Nephron progenitor cell (in vitro differentiated cells): ENCODE measurements around the gene FAM89A.
A peak's percentile ranks its signal among the peaks of the same experiment; 100 is the strongest.

Experiments used
- DNase-seq: peaks from one replicate; pipeline ENCODE4 v3.0.0; 2021
- H3K27ac Mint-ChIP-seq: 2 replicates; pipeline ENCODE4 v1.8.0; 2021; ENCODE audit warnings: mild to moderate bottlenecking, moderate library complexity, mixed read lengths
- H3K27me3 Mint-ChIP-seq: 2 replicates; pipeline ENCODE4 v1.8.0; 2021; ENCODE audit warnings: mild to moderate bottlenecking, low read depth, mixed read lengths; ENCODE audit not compliant: poor library complexity
- H3K36me3 Mint-ChIP-seq: 2 replicates; pipeline ENCODE4 v1.8.0; 2021; ENCODE audit warnings: low read depth, mixed read lengths
- H3K4me1 Mint-ChIP-seq: 2 replicates; pipeline ENCODE4 v1.8.0; 2021; ENCODE audit warnings: mixed read lengths
- H3K4me3 Mint-ChIP-seq: 2 replicates; pipeline ENCODE4 v1.8.0; 2021; ENCODE audit warnings: mild to moderate bottlenecking, moderate library complexity, mixed read lengths
- H3K9me3 Mint-ChIP-seq: 2 replicates; pipeline ENCODE4 v1.8.0; 2021; ENCODE audit warnings: mild to moderate bottlenecking, moderate library complexity, mixed read lengths
- TF ChIP-seq, protein P1 (sequence below): fragments of 200-600 bp; sonication (generic); IDR thresholded peaks from 2 replicates; pipeline ENCODE4 v1.5.0; 2021; ENCODE audit warnings: antibody characterized with exemption

Gene FAM89A

DNA sequence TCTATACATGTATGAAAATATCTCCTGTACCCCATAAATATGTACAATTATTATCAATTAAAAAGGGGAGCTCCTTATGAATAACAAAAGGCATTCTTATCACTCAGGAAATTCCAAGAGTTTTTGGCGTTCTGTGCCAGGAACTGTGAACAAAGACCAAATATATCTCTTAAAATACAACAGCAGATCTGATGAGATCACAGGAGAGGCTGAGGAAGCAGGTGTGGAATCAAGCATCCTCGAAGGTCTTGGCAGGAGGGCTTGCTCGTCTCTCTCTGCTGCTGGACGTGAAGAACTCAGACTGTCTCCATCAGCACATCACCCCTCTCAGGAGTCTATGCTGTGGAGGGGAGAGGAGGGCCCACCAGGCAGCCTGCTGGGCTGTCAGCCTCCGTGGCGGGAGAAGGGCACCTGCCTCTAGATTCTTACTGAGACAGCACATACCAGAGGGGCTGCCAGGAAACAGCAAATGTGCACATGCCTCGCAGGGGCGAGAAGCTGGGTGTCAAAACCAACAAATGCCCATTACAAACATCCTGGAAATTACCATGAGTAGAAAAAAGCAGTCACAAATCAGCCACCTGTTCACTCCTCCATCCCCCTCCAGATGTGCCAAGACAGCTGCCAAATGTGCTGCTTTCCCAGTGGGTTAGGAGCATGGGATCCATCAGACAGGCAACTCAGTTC, 30.8 kb upstream of the FAM89A start:
- no peak overlapping the region for H3K27ac Mint-ChIP-seq
- DNase-seq: no peak
- H3K4me1 Mint-ChIP-seq: peaks cover 34% of the 10 kb centered on the region
- TF ChIP-seq, protein P1, sequence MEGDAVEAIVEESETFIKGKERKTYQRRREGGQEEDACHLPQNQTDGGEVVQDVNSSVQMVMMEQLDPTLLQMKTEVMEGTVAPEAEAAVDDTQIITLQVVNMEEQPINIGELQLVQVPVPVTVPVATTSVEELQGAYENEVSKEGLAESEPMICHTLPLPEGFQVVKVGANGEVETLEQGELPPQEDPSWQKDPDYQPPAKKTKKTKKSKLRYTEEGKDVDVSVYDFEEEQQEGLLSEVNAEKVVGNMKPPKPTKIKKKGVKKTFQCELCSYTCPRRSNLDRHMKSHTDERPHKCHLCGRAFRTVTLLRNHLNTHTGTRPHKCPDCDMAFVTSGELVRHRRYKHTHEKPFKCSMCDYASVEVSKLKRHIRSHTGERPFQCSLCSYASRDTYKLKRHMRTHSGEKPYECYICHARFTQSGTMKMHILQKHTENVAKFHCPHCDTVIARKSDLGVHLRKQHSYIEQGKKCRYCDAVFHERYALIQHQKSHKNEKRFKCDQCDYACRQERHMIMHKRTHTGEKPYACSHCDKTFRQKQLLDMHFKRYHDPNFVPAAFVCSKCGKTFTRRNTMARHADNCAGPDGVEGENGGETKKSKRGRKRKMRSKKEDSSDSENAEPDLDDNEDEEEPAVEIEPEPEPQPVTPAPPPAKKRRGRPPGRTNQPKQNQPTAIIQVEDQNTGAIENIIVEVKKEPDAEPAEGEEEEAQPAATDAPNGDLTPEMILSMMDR: no peak
- H3K27me3 Mint-ChIP-seq: peaks cover 10% of the 10 kb centered on the region
- peaks cover 5% of the 10 kb centered on the region for H3K36me3 Mint-ChIP-seq
- peaks cover 14% of the 10 kb centered on the region for H3K9me3 Mint-ChIP-seq
- no peak overlapping the region for H3K4me3 Mint-ChIP-seq

DNA sequence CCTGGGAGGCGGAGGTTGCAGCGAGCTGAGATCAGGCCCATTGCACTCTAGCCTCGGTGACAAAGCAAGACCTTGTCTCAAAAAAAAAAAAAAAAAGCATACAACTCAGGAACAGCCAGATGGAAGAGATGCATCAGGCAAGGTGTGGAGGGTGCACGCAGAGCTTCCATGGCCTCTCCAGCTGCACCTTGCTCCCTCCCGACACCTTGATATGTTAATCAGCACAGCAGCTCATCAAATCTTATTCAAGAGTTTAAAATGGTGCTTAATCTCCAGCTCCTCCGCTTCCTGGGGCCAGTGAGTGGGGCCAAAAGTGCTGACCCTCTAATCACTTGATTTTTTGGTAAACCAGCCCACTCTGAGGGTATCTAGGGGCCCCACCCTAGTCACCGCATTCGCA, 29.3 kb upstream of the FAM89A start:
- H3K4me3 Mint-ChIP-seq: no peak overlapping the region

GRCh38 chr1:231068762-231069161, 28.7 kb upstream of the FAM89A start:
- H3K4me1 Mint-ChIP-seq: peaks cover 45% of the 10 kb centered on the region
- peak overlapping the region; percentile 74 for H3K27ac Mint-ChIP-seq
- H3K36me3 Mint-ChIP-seq: peaks cover 5% of the 10 kb centered on the region
- peak; percentile 40 for DNase-seq
- peaks cover 14% of the 10 kb centered on the region for H3K9me3 Mint-ChIP-seq
- TF ChIP-seq, protein P1: no peak
- H3K4me3 Mint-ChIP-seq: no peak overlapping the region
- H3K27me3 Mint-ChIP-seq: peaks cover 10% of the 10 kb centered on the region

More for the DNA sequence above, 29.3 kb upstream of the FAM89A start:
- peaks cover 5% of the 10 kb centered on the region for H3K36me3 Mint-ChIP-seq
- peaks cover 39% of the 10 kb centered on the region for H3K4me1 Mint-ChIP-seq
- H3K27me3 Mint-ChIP-seq: peaks cover 10% of the 10 kb centered on the region
- H3K9me3 Mint-ChIP-seq: peaks cover 14% of the 10 kb centered on the region
- TF ChIP-seq, protein P1: no peak
- H3K27ac Mint-ChIP-seq: no peak overlapping the region
- no peak for DNase-seq

DNA sequence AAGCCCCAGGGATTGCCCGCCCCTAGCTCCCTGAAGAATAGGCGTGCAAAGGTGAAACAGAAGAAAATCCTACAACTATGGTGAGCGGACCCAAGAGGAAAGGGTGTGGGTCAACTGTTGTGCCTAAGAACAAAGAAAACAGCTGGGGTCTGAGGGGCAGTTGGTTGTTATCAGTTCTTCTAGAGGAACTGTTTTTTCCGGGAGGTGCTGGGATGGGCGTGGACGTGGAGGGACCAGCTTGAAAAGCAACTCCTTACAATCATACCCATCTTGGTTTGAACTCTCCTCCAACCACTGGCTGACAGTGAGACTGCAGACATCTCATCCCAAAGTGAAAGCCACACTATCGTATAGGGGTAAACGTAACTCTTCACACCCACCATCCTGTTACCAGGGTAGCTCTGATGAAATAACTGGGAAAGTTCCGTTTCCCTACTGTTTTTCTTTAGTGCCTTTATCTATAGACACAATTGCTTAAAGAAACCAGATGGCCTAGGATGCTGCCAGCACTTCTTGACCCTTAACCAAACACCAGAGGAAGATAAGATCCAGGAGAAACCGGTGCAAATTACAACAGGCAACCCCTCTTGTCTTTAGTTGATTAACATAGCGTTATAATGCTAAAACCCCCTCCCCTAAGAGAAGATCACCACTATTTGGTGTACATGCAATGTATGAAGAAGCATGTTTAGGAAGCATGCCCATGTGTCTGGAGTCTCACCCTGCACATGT, 25.6 kb upstream of the FAM89A start:
- Mint-ChIP-seq H3K4me1 (peaks cover 35% of the 10 kb centered on the region), H3K27me3 (peaks cover 7% of the 10 kb centered on the region), H3K4me3 (no peak overlapping the region), H3K9me3 (peaks cover 14% of the 10 kb centered on the region), H3K36me3 (peaks cover 5% of the 10 kb centered on the region), H3K27ac (no peak overlapping the region)
- no peak for DNase-seq
- TF ChIP-seq, protein P1: no peak

- peaks cover 31% of the 10 kb centered on the region for H3K4me1 Mint-ChIP-seq
- peaks cover 14% of the 10 kb centered on the region for H3K9me3 Mint-ChIP-seq
- H3K27me3 Mint-ChIP-seq: peaks cover 7% of the 10 kb centered on the region
- H3K27ac Mint-ChIP-seq: no peak overlapping the region
- TF ChIP-seq, protein P1: no peak
- DNase-seq: no peak
- H3K36me3 Mint-ChIP-seq: peaks cover 5% of the 10 kb centered on the region
- H3K4me3 Mint-ChIP-seq: no peak overlapping the region
Measured at GRCh38 chr1:231064418-231064817, 24.4 kb upstream of the FAM89A start.
